Measurements from ENCODE around the gene VSTM4. TPM values are rescaled to one million over a fixed set of nuclear protein-coding genes. Genes with fewer than 3 reads are reported as not detected.

The VSTM4 gene
- total and polyA plus RNA-seq, 9 donors: 17.3 to 68.9 (median 42.9) TPM

DNA sequence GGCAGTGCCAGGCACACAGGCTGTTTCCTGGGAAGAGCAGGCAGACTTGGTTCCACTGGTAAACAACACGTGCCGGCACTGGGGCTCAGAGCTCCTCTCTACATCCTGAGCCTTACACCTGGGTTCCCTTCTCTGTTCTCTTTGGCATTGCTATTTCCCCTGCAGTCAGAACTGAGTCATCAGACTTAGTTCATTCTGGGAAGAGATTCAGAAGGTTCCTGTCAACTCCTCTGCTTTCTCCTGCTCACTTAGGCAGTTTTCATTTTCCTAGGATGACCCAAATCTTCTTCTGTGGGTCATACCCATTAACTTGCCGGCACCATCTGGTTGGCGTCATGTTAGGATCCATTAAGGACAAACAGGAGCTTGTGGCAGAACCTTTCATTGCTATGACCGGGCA is 142.3 kb downstream of the VSTM4 start:
- Histone ChIP-seq H3K27ac (no peak overlapping the region), H3K36me3 (no peaks in the 10 kb centered on the region), H3K27me3 (no peaks in the 10 kb centered on the region), H3K4me1 (ENCODE audit: insufficient read depth) (no peaks in the 10 kb centered on the region), H3K9me3 (no peaks in the 10 kb centered on the region), H3K4me3 (no peak overlapping the region)
- TF ChIP-seq CTCF (IDR thresholded peaks at IDR 0.05): no peak
- TF ChIP-seq EP300 (IDR thresholded peaks at IDR 0.05): no peak
- no peak for TF ChIP-seq POLR2A (IDR thresholded peaks at IDR 0.05)
- DNase-seq: no peak
- 83 to 94% (median 91%) methylated on average over 5 of the region's 5 CpGs for WGBS, 3 donors
- intact Hi-C loops (cut with DNase I): loop anchor here in 1 of 4 donors (10.0 kb wide), 1 partner anchor 542 kb away; no protein-coding TSS in a partner anchor

- Histone ChIP-seq H3K4me3 (no peak overlapping the region), H3K9me3 (no peaks in the 10 kb centered on the region), H3K27ac (no peak overlapping the region), H3K27me3 (no peaks in the 10 kb centered on the region), H3K36me3 (no peaks in the 10 kb centered on the region), H3K4me1 (ENCODE audit: insufficient read depth) (no peaks in the 10 kb centered on the region)
- intact Hi-C loops (cut with DNase I): loop anchor here in 1 of 4 donors (10.0 kb wide), 1 partner anchor 544 kb away; no protein-coding TSS in a partner anchor
- WGBS, 3 donors: 72 to 78% (median 74%) methylated on average over 4 of the region's 4 CpGs
- DNase-seq: no peak
- no peak for TF ChIP-seq EP300 (IDR thresholded peaks at IDR 0.05)
Observed at GRCh38 chr10:48970654-48971053, 144.7 kb downstream of the VSTM4 start.

DNA sequence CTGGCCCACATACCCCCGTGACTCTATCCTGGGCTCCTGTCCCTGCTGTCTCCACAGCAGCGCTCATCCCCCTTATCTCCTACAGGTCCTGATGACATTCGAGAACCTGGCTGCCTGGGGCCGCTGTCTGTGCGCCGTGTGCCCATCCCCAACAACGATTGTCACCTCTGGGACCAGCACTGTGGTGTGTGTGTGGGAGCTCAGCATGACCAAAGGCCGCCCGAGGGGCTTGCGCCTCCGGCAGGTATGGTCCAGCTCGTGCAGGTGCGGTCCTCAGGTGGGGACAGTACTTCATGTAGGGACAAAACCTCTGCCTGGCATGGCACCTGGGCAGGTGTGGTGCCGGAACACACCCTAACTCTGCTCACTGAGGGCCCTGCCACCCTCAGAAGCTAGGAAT is 145.3 kb downstream of the VSTM4 start:
- H3K4me1 ChIP-seq (ENCODE audit: insufficient read depth): no peaks in the 10 kb centered on the region
- H3K4me3 ChIP-seq: no peak overlapping the region
- no peaks in the 10 kb centered on the region for H3K9me3 ChIP-seq
- WGBS, 3 donors: 92 to 97% (median 93%) methylated on average over 14 of the region's 14 CpGs
- H3K27ac ChIP-seq: no peak overlapping the region
- intact Hi-C loops (cut with DNase I): loop anchor here in 1 of 4 donors (10.0 kb wide), 1 partner anchor 545 kb away; no protein-coding TSS in a partner anchor
- DNase-seq: no peak
- no peaks in the 10 kb centered on the region for H3K27me3 ChIP-seq
- TF ChIP-seq POLR2A (IDR thresholded peaks at IDR 0.05) (no peak), CTCF (IDR thresholded peaks at IDR 0.05) (no peak), EP300 (IDR thresholded peaks at IDR 0.05) (no peak)
- no peaks in the 10 kb centered on the region for H3K36me3 ChIP-seq

DNA sequence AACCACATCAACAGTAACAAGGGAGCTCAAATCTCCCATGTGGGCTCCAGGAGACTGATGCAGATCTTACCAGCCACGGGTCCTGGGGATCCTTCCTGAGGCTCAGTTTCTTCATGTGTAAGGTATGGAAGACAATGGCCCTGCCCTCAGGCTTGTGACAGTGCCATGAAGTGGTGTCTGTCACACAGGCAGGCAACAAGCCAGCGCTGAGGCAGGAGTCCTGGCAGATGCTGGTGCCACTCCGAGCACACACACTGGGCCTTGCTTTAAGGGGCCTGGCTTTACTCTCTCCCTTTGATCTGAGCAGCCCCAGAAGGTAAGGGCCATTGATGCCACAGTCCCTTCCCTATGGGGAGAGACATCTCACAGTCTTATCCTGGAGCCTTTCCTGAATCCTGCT is 147.3 kb downstream of the VSTM4 start:
- no peak for TF ChIP-seq EP300 (IDR thresholded peaks at IDR 0.05)
- no peak for TF ChIP-seq POLR2A (IDR thresholded peaks at IDR 0.05)
- no peak for TF ChIP-seq CTCF (IDR thresholded peaks at IDR 0.05)
- no peaks in the 10 kb centered on the region for H3K27me3 ChIP-seq
- no peaks in the 10 kb centered on the region for H3K9me3 ChIP-seq
- H3K36me3 ChIP-seq: no peaks in the 10 kb centered on the region
- no peaks in the 10 kb centered on the region for H3K4me1 ChIP-seq (ENCODE audit: insufficient read depth)
- H3K27ac ChIP-seq: no peak overlapping the region
- DNase-seq: no peak
- no peak overlapping the region for H3K4me3 ChIP-seq
- intact Hi-C loops (cut with DNase I): no loop called here
- WGBS, 3 donors: 87 to 92% (median 89%) methylated on average over 3 of the region's 3 CpGs

- Histone ChIP-seq H3K9me3 (no peaks in the 10 kb centered on the region), H3K27ac (no peak overlapping the region), H3K36me3 (no peaks in the 10 kb centered on the region), H3K27me3 (no peaks in the 10 kb centered on the region), H3K4me3 (no peak overlapping the region), H3K4me1 (ENCODE audit: insufficient read depth) (no peaks in the 10 kb centered on the region)
- DNase-seq: no peak
- WGBS, 3 donors: 95 to 97% (median 96%) methylated on average over 4 of the region's 4 CpGs
- TF ChIP-seq POLR2A (IDR thresholded peaks at IDR 0.05): no peak
- TF ChIP-seq EP300 (IDR thresholded peaks at IDR 0.05): no peak
- TF ChIP-seq CTCF (IDR thresholded peaks at IDR 0.05): no peak
- intact Hi-C loops (cut with DNase I): no loop called here
Observed at GRCh38 chr10:48965460-48965859, 149.9 kb downstream of the VSTM4 start.

Small RNA genes lying within 50 kb of the gene (microRNA-seq; reads per million reads assigned to microRNA genes)
- 0 reads per million in 3 donors for gene MIR4294

Small RNA genes lying within 50 kb of the gene (small RNA-seq; reads per million reads assigned to genes)
- gene MIR4294: not detected

Other genes with a start within 250 kb of the VSTM4 start
- gene LRRC18, start 175.7 kb downstream of the VSTM4 start, total RNA-seq: 1 to 10 TPM in 1 of 7 donors, under 1 TPM in 2, not detected in 4; 0.15 to 1.4 (median 0.35) TPM
- gene LRRC18, start 175.7 kb downstream of the VSTM4 start, polyA plus RNA-seq: under 1 TPM; 0.16 to 0.22 TPM
- not detected for gene FAM170B, start 18.5 kb upstream of the VSTM4 start, total RNA-seq
- not detected for gene FAM170B, start 18.5 kb upstream of the VSTM4 start, polyA plus RNA-seq
- gene TMEM273, start 72.9 kb upstream of the VSTM4 start, total RNA-seq: 10 to 100 TPM in 1 of 7 donors, 1 to 10 TPM in 6; 1.5 to 17.1 (median 4.3) TPM
- 10 to 100 TPM; 17.4 to 25.2 TPM for gene TMEM273, start 72.9 kb upstream of the VSTM4 start, polyA plus RNA-seq
- gene C10orf71, start 183.6 kb upstream of the VSTM4 start, total RNA-seq: under 1 TPM in 1 of 7 donors, not detected in 6; 0.03 TPM
- under 1 TPM; 0.01 to 0.03 TPM for gene C10orf71, start 183.6 kb upstream of the VSTM4 start, polyA plus RNA-seq

Measured in ovary (tissue), 9 donors.